ENCODE results near the gene CEP128.

Gene CEP128

DNA sequence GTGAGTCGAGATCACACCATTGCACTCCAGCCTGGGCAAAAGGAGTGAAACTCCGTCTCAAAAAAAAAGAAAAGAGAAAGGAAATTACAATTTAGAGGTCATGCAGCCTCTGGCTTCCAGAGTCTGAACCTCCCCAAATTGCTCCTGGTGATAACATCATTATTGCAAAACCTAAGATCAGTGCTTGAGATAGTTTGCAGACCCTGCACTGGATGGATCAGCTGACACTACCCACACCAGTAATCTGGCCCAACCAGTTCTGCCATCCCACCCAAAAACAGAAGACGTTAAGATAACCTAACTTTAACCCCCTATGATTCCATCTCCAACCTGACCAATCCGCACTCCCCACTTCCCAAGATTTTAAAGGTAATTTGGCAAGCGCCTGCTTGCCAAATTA lies 376.5 kb downstream of the CEP128 start:
- Mint-ChIP-seq H3K27ac (no peak overlapping the region), H3K36me3 (no peaks in the 10 kb centered on the region), H3K9me3 (no peaks in the 10 kb centered on the region), H3K4me1 (no peaks in the 10 kb centered on the region), H3K27me3 (no peaks in the 10 kb centered on the region), H3K4me3 (no peak overlapping the region)
- CTCF ChIA-PET, result no interaction called here
- DNase-seq, result no peak

DNA sequence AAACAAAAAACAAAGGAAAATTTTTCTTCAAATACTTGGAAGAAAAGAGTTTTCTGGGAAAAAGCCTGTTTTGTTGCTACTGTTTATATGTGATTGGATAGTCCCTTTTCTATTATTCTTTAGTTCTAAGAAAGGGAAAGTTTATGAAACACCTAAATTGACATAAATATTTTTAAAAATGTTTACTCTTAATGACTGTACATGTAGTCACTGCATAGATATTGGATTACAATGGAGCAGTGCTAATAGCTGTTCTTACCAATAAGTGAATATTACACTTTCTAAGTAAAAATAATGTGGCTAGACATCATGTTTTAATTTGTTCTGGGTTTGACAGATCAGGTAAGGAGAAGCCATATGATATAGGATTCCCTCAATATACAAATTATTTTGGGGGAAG lies 377.5 kb downstream of the CEP128 start:
- H3K36me3 Mint-ChIP-seq, result no peaks in the 10 kb centered on the region
- H3K27ac Mint-ChIP-seq, result no peak overlapping the region
- H3K4me1 Mint-ChIP-seq, result no peaks in the 10 kb centered on the region
- H3K27me3 Mint-ChIP-seq, result no peaks in the 10 kb centered on the region
- no peaks in the 10 kb centered on the region for H3K9me3 Mint-ChIP-seq
- DNase-seq, result no peak
- no peak overlapping the region for H3K4me3 Mint-ChIP-seq
- CTCF ChIA-PET, result no interaction called here

- H3K27me3 Mint-ChIP-seq, result no peaks in the 10 kb centered on the region
- CTCF ChIA-PET, result no interaction called here
- no peaks in the 10 kb centered on the region for H3K9me3 Mint-ChIP-seq
- no peak overlapping the region for H3K27ac Mint-ChIP-seq
- no peak for DNase-seq
- no peak overlapping the region for H3K4me3 Mint-ChIP-seq
- no peaks in the 10 kb centered on the region for H3K4me1 Mint-ChIP-seq
- no peaks in the 10 kb centered on the region for H3K36me3 Mint-ChIP-seq
These were observed 380.5 kb downstream of the CEP128 start for GRCh38 chr14:80560800-80561657.

DNA sequence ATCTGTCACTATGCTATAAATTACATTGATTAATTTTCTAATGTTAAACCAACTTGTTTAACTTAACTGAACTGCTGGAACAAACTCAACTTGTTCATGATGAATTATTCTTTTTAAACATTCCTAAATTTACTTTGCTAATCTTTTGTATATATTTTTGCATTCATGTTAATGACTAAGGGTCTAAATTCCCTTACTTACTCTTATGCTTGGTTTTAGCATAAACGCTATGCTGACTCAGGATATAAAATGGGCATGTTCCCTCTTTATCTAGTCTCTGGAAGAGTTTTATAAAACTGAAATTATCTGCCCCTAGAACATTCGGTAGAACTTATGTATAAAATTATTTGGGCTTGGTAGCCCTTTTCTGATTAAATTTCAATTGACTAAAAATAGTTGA lies 387.4 kb downstream of the CEP128 start:
- Mint-ChIP-seq H3K27me3 (no peaks in the 10 kb centered on the region), H3K4me3 (no peak overlapping the region), H3K36me3 (no peaks in the 10 kb centered on the region), H3K4me1 (no peaks in the 10 kb centered on the region), H3K27ac (no peak overlapping the region), H3K9me3 (no peaks in the 10 kb centered on the region)
- CTCF ChIA-PET, result no interaction called here
- no peak for DNase-seq

GRCh38 chr14:80549141-80549540 lies 392.4 kb downstream of the CEP128 start:
- H3K27me3 Mint-ChIP-seq, result no peaks in the 10 kb centered on the region
- no peak overlapping the region for H3K27ac Mint-ChIP-seq
- no peak overlapping the region for H3K4me3 Mint-ChIP-seq
- no peaks in the 10 kb centered on the region for H3K9me3 Mint-ChIP-seq
- H3K4me1 Mint-ChIP-seq, result peaks cover 14% of the 10 kb centered on the region
- CTCF ChIA-PET, result no interaction called here
- no peak for DNase-seq
- H3K36me3 Mint-ChIP-seq, result no peaks in the 10 kb centered on the region

- CTCF ChIA-PET, result no interaction called here
- no peak overlapping the region for H3K27ac Mint-ChIP-seq
These were observed 395.3 kb downstream of the CEP128 start for GRCh38 chr14:80545935-80546854.

DNA sequence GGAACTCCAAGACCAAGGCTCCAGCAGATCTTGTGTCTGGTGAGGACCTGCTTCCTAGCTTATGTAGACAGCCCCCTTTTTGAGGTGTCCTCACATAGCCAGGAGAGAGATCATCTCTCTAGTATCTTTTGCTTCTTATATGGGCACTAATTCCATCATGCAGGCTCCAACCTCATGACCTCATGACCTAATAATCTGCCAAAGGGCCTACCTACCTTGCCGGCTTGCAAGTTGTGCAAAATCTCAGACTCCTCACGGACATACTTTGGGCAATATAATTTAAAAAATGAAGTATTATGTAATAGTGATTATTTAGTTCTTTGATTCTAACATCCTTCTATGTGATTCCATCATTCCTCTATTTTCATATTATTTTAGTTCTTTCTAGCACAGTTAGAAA lies 397.2 kb downstream of the CEP128 start:
- no peak overlapping the region for H3K27ac Mint-ChIP-seq
- CTCF ChIA-PET, result no interaction called here
- H3K4me3 Mint-ChIP-seq, result no peak overlapping the region
- DNase-seq, result no peak
- no peaks in the 10 kb centered on the region for H3K27me3 Mint-ChIP-seq
- peaks cover 6% of the 10 kb centered on the region for H3K9me3 Mint-ChIP-seq
- no peaks in the 10 kb centered on the region for H3K36me3 Mint-ChIP-seq
- peaks cover 14% of the 10 kb centered on the region for H3K4me1 Mint-ChIP-seq

More at GRCh38 chr14:80545935-80546854, 395.3 kb downstream of the CEP128 start:
- Mint-ChIP-seq H3K4me3 (no peak overlapping the region), H3K9me3 (no peaks in the 10 kb centered on the region), H3K4me1 (peaks cover 14% of the 10 kb centered on the region), H3K36me3 (no peaks in the 10 kb centered on the region), H3K27me3 (no peaks in the 10 kb centered on the region)
- DNase-seq, result no peak

DNA sequence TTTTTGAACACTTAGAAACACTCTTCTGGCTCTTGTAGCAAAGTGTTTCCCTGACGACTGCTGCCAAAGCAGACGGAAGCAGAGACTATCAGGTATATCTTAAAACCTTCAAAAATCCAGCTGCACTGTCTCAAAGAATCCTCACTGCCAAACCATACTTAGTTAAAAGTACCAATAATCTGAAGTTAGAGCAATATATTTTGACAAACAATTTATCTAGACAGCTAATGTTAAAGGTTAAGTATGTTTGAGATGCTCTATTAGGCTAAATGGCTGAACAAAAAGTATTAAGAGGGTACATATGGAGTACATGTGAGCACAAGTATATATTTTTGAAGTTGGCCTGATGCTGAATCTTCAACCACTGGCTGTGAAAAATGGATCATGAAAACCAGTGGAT lies 398.3 kb downstream of the CEP128 start:
- no peak for DNase-seq
- Mint-ChIP-seq H3K9me3 (peaks cover 8% of the 10 kb centered on the region), H3K36me3 (no peaks in the 10 kb centered on the region), H3K27me3 (no peaks in the 10 kb centered on the region), H3K27ac (no peak overlapping the region), H3K4me1 (peaks cover 14% of the 10 kb centered on the region), H3K4me3 (no peak overlapping the region)
- CTCF ChIA-PET, result no interaction called here

DNA sequence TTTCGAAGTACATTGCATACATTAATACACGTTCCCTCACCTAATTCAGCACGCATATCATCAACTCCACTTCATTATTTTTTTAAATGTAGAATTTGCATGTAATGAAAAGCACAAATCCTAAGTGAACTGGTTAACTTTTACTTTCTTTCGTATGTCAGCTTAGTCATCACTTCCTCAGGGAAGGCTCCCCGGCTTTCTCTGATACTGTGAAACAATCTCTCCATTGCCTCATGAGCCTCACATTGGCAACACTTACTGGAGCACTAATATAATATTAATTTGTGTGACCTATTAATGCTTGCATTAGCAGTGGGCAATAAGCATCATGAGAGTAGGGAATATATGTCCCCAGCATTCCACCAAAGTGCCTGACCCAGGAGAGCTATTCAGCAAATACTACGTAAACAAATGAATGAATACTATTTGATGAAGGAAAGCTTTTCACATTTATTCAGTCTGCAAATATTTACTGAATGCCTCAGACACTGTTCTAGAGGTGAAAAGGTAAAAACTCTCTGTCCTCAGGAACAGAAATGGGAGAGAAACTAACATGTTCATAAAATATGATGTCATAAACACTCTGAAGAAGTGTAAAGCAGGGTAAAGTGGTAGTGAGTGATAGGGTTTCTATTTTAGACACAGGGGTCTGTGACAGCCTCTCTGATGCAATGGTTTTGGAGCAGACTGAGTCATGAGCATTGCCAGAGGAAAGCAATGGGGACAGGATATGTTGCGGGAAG lies 402.7 kb downstream of the CEP128 start:
- no peak overlapping the region for H3K4me3 Mint-ChIP-seq
- no peak overlapping the region for H3K27ac Mint-ChIP-seq
- H3K27me3 Mint-ChIP-seq, result no peaks in the 10 kb centered on the region
- H3K9me3 Mint-ChIP-seq, result peaks cover 8% of the 10 kb centered on the region
- H3K4me1 Mint-ChIP-seq, result no peaks in the 10 kb centered on the region
- DNase-seq, result no peak
- CTCF ChIA-PET, result no interaction called here
- no peaks in the 10 kb centered on the region for H3K36me3 Mint-ChIP-seq

DNA sequence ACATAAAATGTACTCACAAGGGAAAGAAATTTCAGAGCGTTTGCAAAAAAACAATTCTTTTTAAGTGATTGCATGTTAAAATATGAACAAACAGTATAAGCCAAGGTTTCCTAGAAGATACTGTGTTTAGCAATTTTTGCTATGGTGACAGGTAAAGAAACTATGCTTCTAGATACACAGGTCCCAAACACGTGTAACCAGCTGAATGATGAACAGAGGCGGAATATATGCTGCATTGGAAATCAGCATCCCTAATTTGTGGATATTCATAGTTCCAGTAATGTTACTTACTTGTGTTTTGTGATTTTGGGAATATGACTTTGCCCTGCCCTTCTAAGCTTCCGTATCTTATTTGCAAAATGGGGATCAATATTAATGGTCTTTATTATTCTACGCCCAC lies 403.9 kb downstream of the CEP128 start:
- Mint-ChIP-seq H3K4me3 (no peak overlapping the region), H3K27me3 (no peaks in the 10 kb centered on the region), H3K4me1 (no peaks in the 10 kb centered on the region), H3K9me3 (peaks cover 8% of the 10 kb centered on the region), H3K27ac (no peak overlapping the region), H3K36me3 (no peaks in the 10 kb centered on the region)
- CTCF ChIA-PET, result no interaction called here
- DNase-seq, result no peak

GRCh38 chr14:80536456-80536855 lies 405.1 kb downstream of the CEP128 start:
- no peaks in the 10 kb centered on the region for H3K36me3 Mint-ChIP-seq
- H3K27ac Mint-ChIP-seq, result no peak overlapping the region
- CTCF ChIA-PET, result no interaction called here
- no peak for DNase-seq
- no peaks in the 10 kb centered on the region for H3K27me3 Mint-ChIP-seq
- peaks cover 8% of the 10 kb centered on the region for H3K9me3 Mint-ChIP-seq
- H3K4me1 Mint-ChIP-seq, result no peaks in the 10 kb centered on the region
- no peak overlapping the region for H3K4me3 Mint-ChIP-seq

- no peak for DNase-seq
- Mint-ChIP-seq H3K27ac (no peak overlapping the region), H3K4me3 (no peak overlapping the region), H3K36me3 (no peaks in the 10 kb centered on the region), H3K4me1 (no peaks in the 10 kb centered on the region), H3K27me3 (no peaks in the 10 kb centered on the region), H3K9me3 (peaks cover 7% of the 10 kb centered on the region)
- CTCF ChIA-PET, result no interaction called here
These were observed 406.4 kb downstream of the CEP128 start for GRCh38 chr14:80535171-80535570.

DNA sequence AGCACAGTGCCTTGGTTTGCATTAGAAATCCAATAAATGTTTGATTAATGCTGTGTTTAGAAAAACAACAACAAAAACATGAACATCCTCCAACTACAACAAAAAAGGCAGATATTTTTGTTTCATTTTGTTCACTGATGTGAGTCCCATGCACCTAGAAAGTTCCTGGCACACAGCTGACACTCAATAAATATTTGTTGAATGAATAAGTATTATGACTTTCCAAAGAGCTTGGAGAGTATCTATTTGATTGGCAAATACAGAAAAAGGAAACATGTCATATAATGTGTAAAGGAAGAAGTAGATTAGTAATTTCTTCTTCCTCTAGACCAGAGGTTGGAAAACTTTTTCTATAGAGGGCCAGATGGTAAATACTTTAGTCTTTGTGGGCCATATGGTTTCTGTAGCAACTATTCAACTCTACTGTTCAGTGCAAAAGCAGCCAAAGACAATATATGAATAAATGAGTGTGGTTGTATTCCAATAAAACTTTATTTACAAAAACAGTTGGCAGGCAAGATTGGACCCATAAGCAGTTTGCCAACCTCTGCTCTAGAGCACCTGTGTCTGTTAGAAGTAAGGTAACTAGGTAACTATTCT lies 417.9 kb downstream of the CEP128 start:
- Mint-ChIP-seq H3K27me3 (no peaks in the 10 kb centered on the region), H3K9me3 (no peaks in the 10 kb centered on the region), H3K4me1 (peaks cover 9% of the 10 kb centered on the region), H3K36me3 (peaks cover 13% of the 10 kb centered on the region), H3K4me3 (no peak overlapping the region), H3K27ac (no peak overlapping the region)
- CTCF ChIA-PET, result interaction anchor here (0.7 kb wide), 2 partner anchors 40 to 1320 kb away, joined by 3 read pairs; no protein-coding TSS in a partner anchor
- no peak for DNase-seq

GRCh38 chr14:80522936-80523335 lies 418.6 kb downstream of the CEP128 start:
- CTCF ChIA-PET, result interaction anchor here (0.7 kb wide), 1 partner anchor 1319 kb away, joined by 3 read pairs; no protein-coding TSS in a partner anchor
- H3K36me3 Mint-ChIP-seq, result peaks cover 16% of the 10 kb centered on the region

More at GRCh38 chr14:80522936-80523335, 418.6 kb downstream of the CEP128 start:
- H3K27ac Mint-ChIP-seq, result no peak overlapping the region
- DNase-seq, result no peak
- no peak overlapping the region for H3K4me3 Mint-ChIP-seq
- no peaks in the 10 kb centered on the region for H3K27me3 Mint-ChIP-seq
- H3K9me3 Mint-ChIP-seq, result no peaks in the 10 kb centered on the region
- peaks cover 9% of the 10 kb centered on the region for H3K4me1 Mint-ChIP-seq

Measured in activated naive CD4-positive, alpha-beta T cell treated with anti-CD3 and anti-CD28 coated beads, Interleukin-2, amount 10 ng/mL, durations not matched to agents 7 days and 5 days (primary cell).